A549 (cell line): ENCODE results near the gene DHX15.

ENCODE experiments used
- FOSL2 ChIP-seq, 2 experiments: fragments of 450-650 bp in 1 of 2; fragments of >200 bp in 1 of 2; sonication (Bioruptor Twin) in 1 of 2; formaldehyde crosslinking; IDR thresholded peaks; 2 replicates each; pipeline versions ENCODE4 v1.5.0 to v1.6.1; 2016 to 2020; ENCODE audit warnings: mild to moderate bottlenecking in 1 of 2, moderate library complexity in 1 of 2
- HDAC2 ChIP-seq: fragments of 200-600 bp; sonication (generic); IDR thresholded peaks from 2 replicates; pipeline ENCODE4 v1.6.1; 2016
- TF ChIP-seq, protein P1 (sequence below): fragments of >200 bp; sonication (Bioruptor Twin); formaldehyde crosslinking; IDR thresholded peaks from 3 replicates; pipeline ENCODE4 v1.5.1; 2016

DNA sequence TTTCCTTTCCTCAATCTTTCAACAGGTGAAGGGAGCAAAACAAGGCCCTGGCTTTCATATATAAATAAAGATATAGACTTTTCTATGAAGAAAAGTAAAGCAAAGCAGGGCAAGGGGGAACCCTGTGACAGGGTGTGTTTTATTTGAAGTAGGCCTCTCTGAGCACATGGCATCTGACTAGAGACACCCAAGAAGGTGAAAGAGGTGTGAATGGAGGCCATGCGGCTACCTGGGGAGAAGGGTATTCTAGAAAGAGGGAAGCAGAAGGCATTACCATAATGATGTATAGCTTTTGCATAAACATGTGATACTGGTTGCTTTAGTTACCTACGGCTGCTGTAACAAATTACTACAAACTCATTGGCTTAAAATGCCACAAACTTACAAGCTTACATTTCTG lies 75.8 kb downstream of the DHX15 start:
- TF ChIP-seq HDAC2 (no peak), FOSL2 (IDR thresholded peaks at IDR 0.05) (no peak), FOSL2 (CRISPR knock-in tag; IDR thresholded peaks at IDR 0.05) (no peak)
- TF ChIP-seq, protein P1, sequence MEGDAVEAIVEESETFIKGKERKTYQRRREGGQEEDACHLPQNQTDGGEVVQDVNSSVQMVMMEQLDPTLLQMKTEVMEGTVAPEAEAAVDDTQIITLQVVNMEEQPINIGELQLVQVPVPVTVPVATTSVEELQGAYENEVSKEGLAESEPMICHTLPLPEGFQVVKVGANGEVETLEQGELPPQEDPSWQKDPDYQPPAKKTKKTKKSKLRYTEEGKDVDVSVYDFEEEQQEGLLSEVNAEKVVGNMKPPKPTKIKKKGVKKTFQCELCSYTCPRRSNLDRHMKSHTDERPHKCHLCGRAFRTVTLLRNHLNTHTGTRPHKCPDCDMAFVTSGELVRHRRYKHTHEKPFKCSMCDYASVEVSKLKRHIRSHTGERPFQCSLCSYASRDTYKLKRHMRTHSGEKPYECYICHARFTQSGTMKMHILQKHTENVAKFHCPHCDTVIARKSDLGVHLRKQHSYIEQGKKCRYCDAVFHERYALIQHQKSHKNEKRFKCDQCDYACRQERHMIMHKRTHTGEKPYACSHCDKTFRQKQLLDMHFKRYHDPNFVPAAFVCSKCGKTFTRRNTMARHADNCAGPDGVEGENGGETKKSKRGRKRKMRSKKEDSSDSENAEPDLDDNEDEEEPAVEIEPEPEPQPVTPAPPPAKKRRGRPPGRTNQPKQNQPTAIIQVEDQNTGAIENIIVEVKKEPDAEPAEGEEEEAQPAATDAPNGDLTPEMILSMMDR, result no peak
